Stimulated activated CD4-positive, alpha-beta T cell treated with anti-CD3 and anti-CD28 coated beads, Interleukin-4, amount 100 ng/mL, for 24 hours (primary cell): ENCODE measurements around the gene TTLL11.

Source experiments
- DNase-seq: peaks from one replicate; pipeline ENCODE4 v3.0.0-alpha.2; 2020

TTLL11 gene

GRCh38 chr9:121962421-121962820, 130.7 kb downstream of the TTLL11 start:
- no peak for DNase-seq

- no peak for DNase-seq
These were observed 132.4 kb downstream of the TTLL11 start for GRCh38 chr9:121960665-121961064.

GRCh38 chr9:121958530-121958929, 134.6 kb downstream of the TTLL11 start:
- no peak for DNase-seq

- DNase-seq = no peak
These were observed 136.3 kb downstream of the TTLL11 start for GRCh38 chr9:121956808-121957207.

- no peak for DNase-seq
These were observed 137.5 kb downstream of the TTLL11 start for GRCh38 chr9:121955649-121956048.

GRCh38 chr9:121954477-121955140, 138.5 kb downstream of the TTLL11 start:
- no peak for DNase-seq

GRCh38 chr9:121952611-121953010, 140.5 kb downstream of the TTLL11 start:
- DNase-seq = no peak

- DNase-seq = no peak
These were observed 142.2 kb downstream of the TTLL11 start for GRCh38 chr9:121950866-121951265.

- no peak for DNase-seq
These were observed 142.7 kb downstream of the TTLL11 start for GRCh38 chr9:121950441-121950840.

- DNase-seq = no peak
These were observed 143.3 kb downstream of the TTLL11 start for GRCh38 chr9:121949766-121950165.

- DNase-seq = no peak
These were observed 143.7 kb downstream of the TTLL11 start for GRCh38 chr9:121949364-121949763.

GRCh38 chr9:121947775-121948174, 145.3 kb downstream of the TTLL11 start:
- no peak for DNase-seq

GRCh38 chr9:121946465-121946864, 146.6 kb downstream of the TTLL11 start:
- DNase-seq = no peak

- no peak for DNase-seq
These were observed 147.3 kb downstream of the TTLL11 start for GRCh38 chr9:121945849-121946248.

GRCh38 chr9:121945281-121945680, 147.8 kb downstream of the TTLL11 start:
- no peak for DNase-seq

GRCh38 chr9:121944711-121945191, 148.4 kb downstream of the TTLL11 start:
- no peak for DNase-seq

- DNase-seq = no peak
These were observed 149.6 kb downstream of the TTLL11 start for GRCh38 chr9:121943463-121943862.

GRCh38 chr9:121942866-121943382, 150.2 kb downstream of the TTLL11 start:
- no peak for DNase-seq

GRCh38 chr9:121942313-121942712, 150.8 kb downstream of the TTLL11 start:
- no peak for DNase-seq

- DNase-seq = no peak
These were observed 153.5 kb downstream of the TTLL11 start for GRCh38 chr9:121939643-121940042.

- no peak for DNase-seq
These were observed 154.5 kb downstream of the TTLL11 start for GRCh38 chr9:121938621-121939020.

GRCh38 chr9:121937240-121937639, 155.9 kb downstream of the TTLL11 start:
- no peak for DNase-seq

GRCh38 chr9:121935739-121936138, 157.4 kb downstream of the TTLL11 start:
- DNase-seq = no peak

GRCh38 chr9:121930956-121931355, 162.2 kb downstream of the TTLL11 start:
- DNase-seq = no peak
